Ishikawa (cell line): ENCODE results near the gene TACC2.

ENCODE experiments used
- CEBPB ChIP-seq: IDR thresholded peaks from 2 replicates; pipeline ENCODE4 v1.6.1; 2012
- CREB1 ChIP-seq: IDR thresholded peaks from 2 replicates; pipeline ENCODE4 v1.6.1; 2012; ENCODE audit warnings: low read depth
- EGR1 ChIP-seq: IDR thresholded peaks from 2 replicates; pipeline ENCODE4 v1.6.1; 2012
- EP300 ChIP-seq: IDR thresholded peaks from 2 replicates; pipeline ENCODE4 v1.6.1; 2012; ENCODE audit warnings: borderline replicate concordance
- FOXM1 ChIP-seq: IDR thresholded peaks from 2 replicates; pipeline ENCODE4 v1.6.1; 2012; ENCODE audit warnings: low read depth, borderline replicate concordance
- MAX ChIP-seq: IDR thresholded peaks from 2 replicates; pipeline ENCODE4 v1.6.1; 2012
- NFIC ChIP-seq: IDR thresholded peaks from 2 replicates; pipeline ENCODE4 v1.6.1; 2012
- RAD21 ChIP-seq: IDR thresholded peaks from 2 replicates; pipeline ENCODE4 v1.6.1; 2012; ENCODE audit warnings: low read depth
- REST ChIP-seq: IDR thresholded peaks from 2 replicates; pipeline ENCODE4 v1.6.1; 2012; ENCODE audit warnings: low read depth, mild to moderate bottlenecking
- TAF1 ChIP-seq: IDR thresholded peaks from 2 replicates; pipeline ENCODE4 v1.6.1; 2012; ENCODE audit warnings: low read depth, mild to moderate bottlenecking
- TCF12 ChIP-seq: IDR thresholded peaks from 2 replicates; pipeline ENCODE4 v1.6.1; 2012; ENCODE audit warnings: low read depth
- TEAD4 ChIP-seq: IDR thresholded peaks from 2 replicates; pipeline ENCODE4 v1.6.1; 2012
- USF1 ChIP-seq: IDR thresholded peaks from 2 replicates; pipeline ENCODE4 v1.6.1; 2012
- YY1 ChIP-seq: IDR thresholded peaks from 2 replicates; pipeline ENCODE4 v1.6.1; 2012; ENCODE audit warnings: low read depth
- ZBTB7A ChIP-seq: IDR thresholded peaks from 2 replicates; pipeline ENCODE4 v1.6.1; 2012; ENCODE audit warnings: low read depth

The TACC2 gene

DNA sequence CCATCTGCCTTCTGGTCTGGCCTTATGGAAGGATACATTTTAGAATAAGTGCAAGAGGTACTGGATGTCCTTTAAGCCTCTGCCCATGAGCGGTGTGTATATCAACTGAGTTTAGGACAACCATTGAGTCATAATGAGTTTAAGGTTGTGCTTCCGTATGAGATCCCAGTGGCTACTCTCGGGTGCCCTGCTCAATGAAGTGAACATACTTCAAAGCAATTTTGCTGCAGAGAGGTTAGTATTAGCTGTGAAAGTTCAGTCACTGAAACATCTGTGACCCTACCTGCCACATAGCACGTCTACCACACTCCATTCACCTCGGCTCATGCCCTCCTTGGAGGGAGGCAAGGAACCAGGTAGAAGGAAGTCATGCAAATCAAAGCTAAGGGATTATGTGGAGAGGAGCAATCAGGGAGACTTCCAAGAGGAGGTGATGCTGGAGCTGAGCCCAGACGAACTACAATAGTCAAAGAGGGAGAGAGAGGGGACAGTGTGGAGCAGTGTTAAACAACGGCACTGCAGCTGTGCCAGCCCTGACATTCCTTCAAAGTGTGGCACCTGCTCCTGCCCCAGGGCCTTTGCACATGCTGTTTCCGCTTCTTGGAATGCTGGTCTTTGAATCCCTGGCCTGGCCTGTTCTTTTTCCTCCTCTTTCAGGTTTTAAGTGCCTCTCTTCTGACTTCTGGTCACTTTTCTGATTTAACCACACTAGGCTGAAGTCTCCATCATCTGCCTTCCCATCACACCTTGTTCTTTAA is 307.6 kb downstream of the TACC2 start:
- TF ChIP-seq EGR1 (no peak), NFIC (no peak), MAX (no peak), CREB1 (no peak), TAF1 (no peak), YY1 (no peak), REST (no peak), FOXM1 (no peak), TEAD4 (no peak), CEBPB (no peak), TCF12 (no peak), EP300 (no peak), RAD21 (no peak), USF1 (no peak), ZBTB7A (no peak)

DNA sequence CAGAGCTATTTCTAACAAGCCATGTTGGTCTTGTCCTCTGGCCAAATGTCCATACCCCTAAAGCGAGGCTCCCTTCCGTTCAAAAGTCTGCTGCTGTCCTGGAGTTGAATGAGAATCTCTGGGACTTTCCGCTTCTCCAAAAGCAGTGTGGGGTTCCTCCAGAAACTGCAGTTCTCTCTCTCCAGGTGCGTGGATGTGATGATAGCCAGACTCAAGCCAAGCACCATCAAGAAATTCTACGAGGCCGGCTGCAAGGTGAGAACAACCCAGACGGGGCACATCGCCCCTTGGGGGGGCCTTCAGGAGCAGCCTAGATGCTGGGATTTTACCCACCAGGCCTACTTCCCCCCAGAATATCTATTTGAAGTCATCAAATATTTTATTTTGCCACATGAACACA is 308.6 kb downstream of the TACC2 start:
- TF ChIP-seq TCF12 (no peak), TEAD4 (no peak), CEBPB (no peak), RAD21 (no peak), ZBTB7A (no peak), NFIC (no peak), FOXM1 (no peak)

- TF ChIP-seq REST (no peak), FOXM1 (no peak), EGR1 (no peak), NFIC (no peak), RAD21 (no peak), EP300 (no peak), USF1 (no peak), CEBPB (no peak), YY1 (no peak), TEAD4 (no peak), ZBTB7A (no peak), TAF1 (no peak), CREB1 (no peak), TCF12 (no peak), MAX (no peak)
Observed at GRCh38 chr10:122298206-122298597, 309.2 kb downstream of the TACC2 start.

DNA sequence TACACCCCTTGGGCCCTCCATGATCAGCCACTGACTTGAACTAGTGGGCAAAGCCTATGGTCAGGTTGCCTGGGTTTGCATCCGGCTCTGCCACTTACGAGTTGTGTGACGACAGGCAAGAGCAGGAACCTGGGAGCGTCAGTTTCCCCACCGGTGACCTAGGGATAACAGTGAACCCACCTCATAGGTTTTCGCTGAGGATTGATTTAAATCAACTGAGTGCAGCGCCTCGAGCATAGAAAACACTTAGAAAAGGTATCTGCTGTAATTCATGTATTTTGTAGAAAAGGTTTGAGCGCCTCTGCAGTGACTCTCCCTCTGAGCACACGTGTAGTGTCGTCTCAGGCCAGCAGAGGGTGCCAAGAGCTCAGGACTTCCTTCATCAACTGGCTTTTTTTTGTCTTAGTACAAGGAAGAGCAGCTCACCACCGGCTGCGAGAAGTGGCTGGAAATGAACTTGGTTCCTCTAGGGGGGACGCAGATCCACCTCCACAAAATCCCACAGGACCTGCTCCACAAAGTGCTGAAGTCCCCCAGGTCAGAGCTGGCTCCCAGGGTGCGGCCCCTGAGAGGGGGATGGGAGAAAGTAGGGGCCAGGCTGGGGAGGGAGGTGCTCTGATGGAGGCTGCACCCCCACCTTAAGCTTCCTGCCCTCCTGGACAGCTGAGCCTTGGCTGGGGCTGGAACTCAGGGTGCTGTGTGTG is 309.8 kb downstream of the TACC2 start:
- TF ChIP-seq REST, result no peak
- TF ChIP-seq EP300, result peak; percentile 29; the same call in 1 of the 2 replicates
- TF ChIP-seq CREB1, result no peak
- TF ChIP-seq YY1, result no peak
- peak; percentile 45; the same call in 1 of the 2 replicates for TF ChIP-seq TCF12
- TF ChIP-seq TEAD4, result no peak
- no peak for TF ChIP-seq FOXM1
- TF ChIP-seq EGR1, result no peak
- peak; percentile 77 for TF ChIP-seq MAX
- no peak; the same call in 1 of the 2 replicates for TF ChIP-seq TAF1
- TF ChIP-seq RAD21, result peak; percentile 100
- TF ChIP-seq NFIC, result no peak
